ENCODE measurements around the gene NDUFAF5. TPM values are rescaled to one million over a fixed set of nuclear protein-coding genes. Genes with fewer than 3 reads are reported as not detected.

NDUFAF5 gene
- total and polyA plus RNA-seq, 8 donors, result 19.5 to 29.4 (median 25.3) TPM

DNA sequence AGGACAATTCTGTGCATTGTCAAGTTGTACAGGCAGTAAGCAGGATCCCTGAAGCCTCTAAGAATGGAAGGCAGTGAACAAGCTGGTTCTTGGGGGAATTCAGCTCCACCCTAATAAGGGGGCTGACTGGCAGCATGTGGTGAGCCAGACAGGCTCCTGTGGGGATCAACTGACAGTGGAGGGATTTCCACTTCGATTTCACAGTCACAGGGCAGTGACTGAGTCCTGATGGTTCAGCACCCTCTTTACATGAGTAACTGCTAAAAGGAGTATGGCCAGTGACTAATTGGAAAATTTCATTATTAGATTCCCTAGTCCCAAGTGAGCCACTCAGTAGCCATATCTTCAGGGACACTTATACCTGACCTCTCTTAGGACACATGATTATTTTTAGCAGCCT is 78.4 kb downstream of the NDUFAF5 start:
- intact Hi-C loops (cut with DNase I), result no loop called here
- no peaks in the 10 kb centered on the region for H3K9me3 ChIP-seq
- TF ChIP-seq, protein P1, sequence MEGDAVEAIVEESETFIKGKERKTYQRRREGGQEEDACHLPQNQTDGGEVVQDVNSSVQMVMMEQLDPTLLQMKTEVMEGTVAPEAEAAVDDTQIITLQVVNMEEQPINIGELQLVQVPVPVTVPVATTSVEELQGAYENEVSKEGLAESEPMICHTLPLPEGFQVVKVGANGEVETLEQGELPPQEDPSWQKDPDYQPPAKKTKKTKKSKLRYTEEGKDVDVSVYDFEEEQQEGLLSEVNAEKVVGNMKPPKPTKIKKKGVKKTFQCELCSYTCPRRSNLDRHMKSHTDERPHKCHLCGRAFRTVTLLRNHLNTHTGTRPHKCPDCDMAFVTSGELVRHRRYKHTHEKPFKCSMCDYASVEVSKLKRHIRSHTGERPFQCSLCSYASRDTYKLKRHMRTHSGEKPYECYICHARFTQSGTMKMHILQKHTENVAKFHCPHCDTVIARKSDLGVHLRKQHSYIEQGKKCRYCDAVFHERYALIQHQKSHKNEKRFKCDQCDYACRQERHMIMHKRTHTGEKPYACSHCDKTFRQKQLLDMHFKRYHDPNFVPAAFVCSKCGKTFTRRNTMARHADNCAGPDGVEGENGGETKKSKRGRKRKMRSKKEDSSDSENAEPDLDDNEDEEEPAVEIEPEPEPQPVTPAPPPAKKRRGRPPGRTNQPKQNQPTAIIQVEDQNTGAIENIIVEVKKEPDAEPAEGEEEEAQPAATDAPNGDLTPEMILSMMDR (IDR thresholded peaks at IDR 0.05), result no peak
- no peaks in the 10 kb centered on the region for H3K36me3 ChIP-seq
- no peak overlapping the region for H3K27ac ChIP-seq
- no peak overlapping the region for H3K4me3 ChIP-seq
- ATAC-seq (no peak), DNase-seq (no peak)
- peaks cover 6 to 26% of the 10 kb centered on the region in 2 donors for H3K4me1 ChIP-seq
- H3K27me3 ChIP-seq, result no peaks in the 10 kb centered on the region

DNA sequence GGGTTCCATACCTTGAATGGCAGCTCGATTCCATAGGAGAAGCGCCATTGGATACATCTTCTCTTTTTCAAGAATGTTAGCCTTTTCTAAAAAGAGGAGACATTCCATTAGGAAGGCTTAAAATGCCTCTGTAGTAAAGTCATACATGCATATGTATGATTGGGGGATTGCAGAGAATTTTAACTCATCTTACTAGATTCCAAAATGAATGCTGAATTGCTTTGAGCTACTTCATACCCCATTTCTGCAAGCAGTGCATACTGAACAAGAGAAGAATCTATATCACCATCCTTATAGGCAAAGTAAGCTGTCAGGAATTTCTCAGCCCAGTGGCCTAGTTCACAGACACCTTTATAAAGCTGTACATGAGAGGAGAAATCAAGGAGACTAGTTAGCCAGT is 80.3 kb downstream of the NDUFAF5 start:
- intact Hi-C loops (cut with DNase I), result no loop called here
- no peaks in the 10 kb centered on the region for H3K36me3 ChIP-seq
- no peaks in the 10 kb centered on the region for H3K27me3 ChIP-seq
- DNase-seq, result no peak
- peaks cover 6 to 35% of the 10 kb centered on the region in 2 donors for H3K4me1 ChIP-seq
- H3K27ac ChIP-seq, result no peak overlapping the region
- no peaks in the 10 kb centered on the region for H3K9me3 ChIP-seq
- ATAC-seq, result no peak
- TF ChIP-seq, protein P1 (IDR thresholded peaks at IDR 0.05), result no peak
- H3K4me3 ChIP-seq, result no peak overlapping the region

DNA sequence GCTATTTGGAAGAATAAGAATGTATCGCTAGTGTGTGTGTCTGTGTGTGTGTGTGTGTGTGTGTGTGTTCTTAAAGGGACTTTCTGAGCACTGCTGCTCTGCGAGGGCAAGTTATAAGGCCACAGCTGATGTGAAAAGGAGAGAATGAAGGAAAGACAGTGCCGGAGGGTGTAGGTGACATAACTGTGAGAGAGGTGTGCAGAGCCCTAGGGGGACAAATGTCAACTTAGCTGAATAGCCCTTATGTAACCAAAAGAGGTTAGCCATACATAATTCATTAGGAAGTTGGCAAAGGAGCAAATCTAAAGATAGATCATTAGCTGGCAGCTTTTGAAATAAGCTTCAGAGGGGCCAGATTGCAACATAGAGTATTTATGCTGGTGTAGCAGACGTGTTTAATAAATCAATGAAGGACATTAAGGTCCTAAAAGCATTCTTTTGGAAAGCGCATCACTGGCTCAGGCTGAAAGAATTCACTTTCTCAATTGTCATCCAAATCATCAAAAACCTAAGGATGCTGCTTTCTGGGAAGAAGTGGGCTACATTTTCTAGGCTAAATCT is 81.0 kb downstream of the NDUFAF5 start:
- Histone ChIP-seq H3K9me3 (no peaks in the 10 kb centered on the region), H3K4me1 (peaks cover 6 to 35% of the 10 kb centered on the region in 2 donors), H3K27ac (no peak overlapping the region), H3K36me3 (no peaks in the 10 kb centered on the region), H3K27me3 (no peaks in the 10 kb centered on the region), H3K4me3 (no peak overlapping the region)
- intact Hi-C loops (cut with DNase I), result no loop called here
- ATAC-seq, result peak; percentile 45
- TF ChIP-seq, protein P1 (IDR thresholded peaks at IDR 0.05), result no peak
- DNase-seq, result peak in 2 of 4 donors; percentile 44 to 52

DNA sequence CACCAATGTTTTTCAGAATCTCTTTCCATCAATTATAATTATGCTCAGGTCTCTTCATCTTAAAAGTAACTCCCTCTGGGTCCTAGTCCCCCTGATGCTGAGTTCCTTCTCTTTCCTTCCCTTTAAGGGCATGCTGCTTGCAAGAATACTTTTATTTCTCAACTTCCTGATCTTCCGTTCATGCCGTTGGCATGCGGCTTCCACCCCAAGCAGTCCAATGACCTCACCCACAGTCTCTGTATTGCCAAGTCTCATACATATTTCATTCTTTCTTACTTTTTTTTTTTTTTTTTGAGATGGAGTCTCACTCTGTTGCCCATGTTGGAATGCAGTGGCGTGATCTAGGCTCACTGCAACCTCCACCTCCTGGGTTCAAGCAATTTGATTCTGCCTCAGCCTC is 83.5 kb downstream of the NDUFAF5 start:
- H3K4me1 ChIP-seq, result peaks cover 6 to 35% of the 10 kb centered on the region in 2 donors
- peak overlapping the region in 1 of 2 donors; percentile 63 for H3K27ac ChIP-seq
- intact Hi-C loops (cut with DNase I), result no loop called here
- peak; percentile 75 for ATAC-seq
- DNase-seq, result peak in 1 of 4 donors; percentile 43
- no peaks in the 10 kb centered on the region for H3K36me3 ChIP-seq
- no peaks in the 10 kb centered on the region for H3K9me3 ChIP-seq
- no peak overlapping the region for H3K4me3 ChIP-seq
- H3K27me3 ChIP-seq, result no peaks in the 10 kb centered on the region
- TF ChIP-seq, protein P1 (IDR thresholded peaks at IDR 0.05), result no peak

DNA sequence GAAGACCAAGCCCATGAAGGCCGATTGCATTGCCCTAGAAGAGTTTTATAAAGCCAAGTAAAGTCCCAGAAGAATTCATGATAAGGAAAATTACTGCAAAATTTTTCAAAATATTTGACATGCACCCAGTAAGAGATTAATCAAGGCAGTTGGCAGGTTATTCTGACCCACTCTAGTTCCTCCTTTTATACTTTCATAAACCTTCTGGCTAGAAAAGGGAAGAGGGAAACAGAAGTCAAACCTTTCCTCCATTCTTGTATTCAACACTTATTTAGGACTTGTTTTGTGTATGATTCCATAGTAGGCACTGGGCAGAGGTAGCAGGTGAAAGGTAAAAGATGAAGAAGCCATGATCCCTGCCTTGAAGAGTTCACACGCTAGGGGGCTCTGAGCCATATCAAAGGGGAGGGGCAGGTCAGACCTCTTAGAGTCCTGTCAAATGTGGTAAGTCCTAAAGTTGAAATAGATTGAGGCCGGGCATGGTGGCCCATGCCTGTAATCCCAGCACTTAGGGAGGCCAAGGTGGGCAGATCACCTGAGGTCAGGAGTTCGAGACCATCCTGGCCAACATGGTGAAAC is 85.4 kb downstream of the NDUFAF5 start:
- TF ChIP-seq, protein P1 (IDR thresholded peaks at IDR 0.05), result no peak
- H3K36me3 ChIP-seq, result no peaks in the 10 kb centered on the region
- H3K27me3 ChIP-seq, result no peaks in the 10 kb centered on the region
- DNase-seq (no peak), ATAC-seq (no peak)
- no peaks in the 10 kb centered on the region for H3K9me3 ChIP-seq
- no peak overlapping the region for H3K27ac ChIP-seq
- intact Hi-C loops (cut with DNase I), result no loop called here
- peaks cover 6 to 35% of the 10 kb centered on the region in 2 donors for H3K4me1 ChIP-seq
- H3K4me3 ChIP-seq, result no peak overlapping the region

Other genes with a start within 250 kb of the NDUFAF5 start
- gene TASP1, start 146.1 kb upstream of the NDUFAF5 start, total RNA-seq, result 10 to 100 TPM; 12.9 to 15.0 TPM
- gene TASP1, start 146.1 kb upstream of the NDUFAF5 start, polyA plus RNA-seq (ENCODE audit: insufficient read length in 6 of 6), result 10 to 100 TPM; 15.4 to 19.9 (median 18.0) TPM
- gene ESF1, start 109 bp upstream of the NDUFAF5 start, total RNA-seq, result 10 to 100 TPM; 11.3 to 13.0 TPM
- 10 to 100 TPM; 24.6 to 32.4 (median 26.6) TPM for gene ESF1, start 109 bp upstream of the NDUFAF5 start, polyA plus RNA-seq (ENCODE audit: insufficient read length in 6 of 6)
- not detected for gene SEL1L2, start 205.6 kb downstream of the NDUFAF5 start, total RNA-seq
- not detected for gene SEL1L2, start 205.6 kb downstream of the NDUFAF5 start, polyA plus RNA-seq (ENCODE audit: insufficient read length in 6 of 6)
- 10 to 100 TPM; 21.3 to 23.6 TPM for gene MACROD2, start 210.5 kb downstream of the NDUFAF5 start, total RNA-seq
- 1 to 10 TPM; 6.1 to 9.2 (median 8.3) TPM for gene MACROD2, start 210.5 kb downstream of the NDUFAF5 start, polyA plus RNA-seq (ENCODE audit: insufficient read length in 6 of 6)